ENCODE data around the gene SLC2A8.

The SLC2A8 gene

GRCh38 chr9:127450243-127450760 lies 53.3 kb downstream of the SLC2A8 start:
- in situ Hi-C loops (cut with HindIII; ENCODE audit: low pct_ligation_motif_present, low sequenced_read_pairs), result no loop called here
- no peak for DNase-seq
- peaks cover 62% of the 10 kb centered on the region for H3K36me3 ChIP-seq (replicated peaks)

GRCh38 chr9:127450830-127451607 lies 54.0 kb downstream of the SLC2A8 start, which contains the start of the genes LRSAM1 and RPL12:
LRSAM1 (plus strand) TSS chr9:127451510; CDS start chr9:127454528, 3,018 bp downstream.
RPL12 (minus strand) TSS chr9:127451406; CDS start chr9:127451317, 89 bp downstream.
- TF ChIP-seq CTCF (IDR thresholded peaks at IDR 0.05; ENCODE audit: low read depth, low read length, missing control alignments), result no peak
- H3K27me3 ChIP-seq (replicated peaks), result no peaks in the 10 kb centered on the region
- peak within 1 kb of the TSS; percentile 99 for H3K4me3 ChIP-seq (ENCODE audit: low read depth, low read length)
- in situ Hi-C loops (cut with HindIII; ENCODE audit: low pct_ligation_motif_present, low sequenced_read_pairs), result no loop called here
- DNase-seq, result peak; percentile 91
- H3K27ac ChIP-seq, result peak within 1 kb of the TSS; percentile 79
- peaks cover 57% of the 10 kb centered on the region for H3K36me3 ChIP-seq (replicated peaks)

More at GRCh38 chr9:127450243-127450760, 53.3 kb downstream of the SLC2A8 start:
- Histone ChIP-seq H3K27ac (peak overlapping the region; percentile 79), H3K27me3 (replicated peaks) (no peaks in the 10 kb centered on the region), H3K4me3 (ENCODE audit: low read depth, low read length) (peak overlapping the region; percentile 99)
- no peak for TF ChIP-seq CTCF (IDR thresholded peaks at IDR 0.05; ENCODE audit: low read depth, low read length, missing control alignments)

GRCh38 chr9:127451608-127451857 lies 54.6 kb downstream of the SLC2A8 start:
- Histone ChIP-seq H3K27me3 (replicated peaks) (no peaks in the 10 kb centered on the region), H3K27ac (peak overlapping the region; percentile 79), H3K36me3 (replicated peaks) (peaks cover 52% of the 10 kb centered on the region), H3K4me3 (ENCODE audit: low read depth, low read length) (peak overlapping the region; percentile 99)
- no peak for DNase-seq
- TF ChIP-seq CTCF (IDR thresholded peaks at IDR 0.05; ENCODE audit: low read depth, low read length, missing control alignments), result no peak
- in situ Hi-C loops (cut with HindIII; ENCODE audit: low pct_ligation_motif_present, low sequenced_read_pairs), result no loop called here

- H3K27ac ChIP-seq, result peak overlapping the region; percentile 79
- H3K4me3 ChIP-seq (ENCODE audit: low read depth, low read length), result peak overlapping the region; percentile 99
- TF ChIP-seq CTCF (IDR thresholded peaks at IDR 0.05; ENCODE audit: low read depth, low read length, missing control alignments), result no peak
- H3K36me3 ChIP-seq (replicated peaks), result peaks cover 48% of the 10 kb centered on the region
- peak; percentile 36 for DNase-seq
- H3K27me3 ChIP-seq (replicated peaks), result no peaks in the 10 kb centered on the region
- in situ Hi-C loops (cut with HindIII; ENCODE audit: low pct_ligation_motif_present, low sequenced_read_pairs), result no loop called here
These were observed 55.1 kb downstream of the SLC2A8 start for GRCh38 chr9:127451858-127452656.

- Histone ChIP-seq H3K27ac (no peak overlapping the region), H3K36me3 (replicated peaks) (peaks cover 45% of the 10 kb centered on the region), H3K27me3 (replicated peaks) (no peaks in the 10 kb centered on the region), H3K4me3 (ENCODE audit: low read depth, low read length) (no peak overlapping the region)
- no peak for DNase-seq
- TF ChIP-seq CTCF (IDR thresholded peaks at IDR 0.05; ENCODE audit: low read depth, low read length, missing control alignments), result no peak
- in situ Hi-C loops (cut with HindIII; ENCODE audit: low pct_ligation_motif_present, low sequenced_read_pairs), result no loop called here
These were observed 55.7 kb downstream of the SLC2A8 start for GRCh38 chr9:127452691-127453090.
